GM18502 (cell line): ENCODE data around the gene C12orf42.
"Not testable (repeated sequence)": the region's sequence is repeated elsewhere in the genome, so short reads cannot be mapped to it uniquely, and the experiment has no call there.

Source experiments
- ATAC-seq: cut with Tn5 transposase; IDR thresholded peaks from one replicate; pipeline ENCODE4 v1.9.1; 2021; ENCODE audit warnings: mild to moderate bottlenecking; ENCODE audit not compliant: unreplicated experiment, poor library complexity

The C12orf42 gene

GRCh38 chr12:103431387-103431786 lies 64.4 kb downstream of the C12orf42 start:
- ATAC-seq: no peak

DNA sequence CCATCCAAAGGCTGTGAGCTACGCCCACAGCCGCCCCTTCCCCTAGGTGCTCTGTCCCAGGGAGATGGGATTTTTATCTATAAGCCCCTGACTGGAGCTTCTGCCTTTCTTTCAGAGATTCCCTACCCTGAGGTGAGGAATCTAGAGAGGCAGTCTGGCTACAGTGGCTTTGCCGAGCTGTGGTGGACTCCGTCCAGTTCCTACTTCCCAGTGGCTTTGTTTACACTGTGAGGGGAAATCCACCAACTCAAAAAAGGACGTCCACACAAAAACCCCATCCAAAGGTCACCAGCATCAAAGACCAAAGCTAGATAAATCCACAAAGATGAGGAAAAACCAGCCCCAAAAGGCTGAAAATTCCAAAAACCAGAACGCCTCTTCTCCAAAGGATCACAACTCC lies 70.1 kb downstream of the C12orf42 start:
- ATAC-seq: not testable (repeated sequence)

DNA sequence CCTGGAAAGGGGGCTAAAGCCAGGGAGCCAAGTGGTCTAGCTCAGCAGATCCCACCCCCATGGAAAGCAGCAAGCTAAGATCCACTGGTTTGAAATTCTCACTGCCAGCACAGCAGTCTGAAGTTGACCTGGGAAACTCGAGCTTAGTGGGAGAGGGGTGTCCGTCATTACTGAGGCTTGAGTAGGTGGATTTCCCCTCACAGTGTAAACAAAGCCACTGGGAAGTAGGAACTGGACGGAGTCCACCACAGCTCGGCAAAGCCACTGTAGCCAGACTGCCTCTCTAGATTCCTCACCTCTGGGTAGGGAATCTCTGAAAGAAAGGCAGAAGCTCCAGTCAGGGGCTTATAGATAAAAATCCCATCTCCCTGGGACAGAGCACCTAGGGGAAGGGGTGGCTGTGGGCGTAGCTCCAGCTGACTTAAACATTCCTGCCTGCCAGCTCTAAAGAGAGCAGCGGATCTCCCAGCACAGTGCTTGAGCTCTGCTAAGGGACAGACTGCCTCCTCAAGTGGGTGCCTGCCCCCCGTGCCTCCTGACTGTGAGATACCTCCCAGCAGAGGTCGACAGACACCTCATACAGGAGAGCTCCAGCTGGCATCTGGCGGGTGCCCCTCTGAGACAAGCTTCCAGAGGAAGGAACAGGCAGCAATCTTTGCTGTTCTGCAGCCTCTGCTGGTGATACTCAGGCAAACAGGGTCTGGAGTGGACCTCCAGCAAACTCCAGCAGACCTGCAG lies 70.8 kb downstream of the C12orf42 start:
- not testable (repeated sequence) for ATAC-seq

GRCh38 chr12:103423516-103423910 lies 72.3 kb downstream of the C12orf42 start:
- no peak for ATAC-seq

GRCh38 chr12:103422746-103423515 lies 72.8 kb downstream of the C12orf42 start:
- no peak for ATAC-seq

DNA sequence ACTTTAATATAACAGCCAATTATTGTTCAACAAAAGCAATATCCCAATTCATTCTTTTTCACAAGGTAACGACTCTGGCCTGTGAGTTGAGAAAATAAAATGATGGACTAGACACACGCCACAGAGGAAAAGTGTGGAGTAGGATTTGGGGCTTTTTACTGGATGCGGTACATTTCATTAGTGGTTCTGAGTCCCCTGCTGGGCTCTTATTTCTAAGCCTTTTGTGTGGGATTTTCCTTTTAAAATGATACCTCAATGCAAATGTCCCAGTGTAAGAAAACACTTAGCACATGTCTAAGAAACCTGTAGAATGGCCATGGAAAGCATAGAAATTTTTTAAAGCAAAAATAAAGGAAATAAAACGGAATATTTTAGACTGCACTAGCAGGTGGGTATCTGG lies 73.4 kb downstream of the C12orf42 start:
- ATAC-seq: no peak

DNA sequence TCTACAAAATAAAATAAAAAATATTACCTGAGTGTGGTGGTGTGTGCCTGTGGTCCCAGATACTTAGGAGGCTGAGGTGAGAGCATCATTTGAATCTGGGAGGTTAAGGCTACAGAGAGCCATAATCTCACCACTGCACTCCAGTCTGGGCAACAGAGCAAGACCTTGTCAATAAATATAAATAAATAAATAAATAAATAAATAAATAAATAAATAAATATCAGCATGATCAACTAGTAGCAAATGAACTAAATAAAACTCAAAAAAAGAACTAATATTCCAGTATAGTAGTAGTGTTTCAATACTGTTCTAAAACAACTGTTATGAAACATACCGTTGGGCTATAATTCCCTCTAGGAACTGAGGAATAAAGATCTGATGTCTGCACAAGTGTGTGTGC lies 74.4 kb downstream of the C12orf42 start:
- ATAC-seq: no peak

DNA sequence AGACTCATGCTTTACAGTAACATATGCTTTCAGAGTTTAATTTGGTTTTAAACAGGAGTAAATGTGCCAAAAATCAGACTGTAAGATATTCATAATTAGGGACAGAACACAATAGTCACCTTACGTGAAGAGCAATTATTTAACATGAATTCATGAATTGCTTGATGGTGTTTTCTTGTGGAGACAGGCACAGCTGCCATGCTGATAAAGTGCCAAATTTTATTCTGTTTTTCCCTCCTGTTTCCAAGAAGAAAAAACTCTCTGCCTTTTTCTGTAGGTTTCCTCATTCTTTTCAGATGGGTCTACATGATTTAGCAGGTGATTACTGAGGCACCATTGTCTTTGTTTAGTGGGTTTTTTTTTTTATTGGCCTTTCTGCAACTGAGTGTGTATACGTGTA lies 80.1 kb downstream of the C12orf42 start:
- ATAC-seq: no peak

DNA sequence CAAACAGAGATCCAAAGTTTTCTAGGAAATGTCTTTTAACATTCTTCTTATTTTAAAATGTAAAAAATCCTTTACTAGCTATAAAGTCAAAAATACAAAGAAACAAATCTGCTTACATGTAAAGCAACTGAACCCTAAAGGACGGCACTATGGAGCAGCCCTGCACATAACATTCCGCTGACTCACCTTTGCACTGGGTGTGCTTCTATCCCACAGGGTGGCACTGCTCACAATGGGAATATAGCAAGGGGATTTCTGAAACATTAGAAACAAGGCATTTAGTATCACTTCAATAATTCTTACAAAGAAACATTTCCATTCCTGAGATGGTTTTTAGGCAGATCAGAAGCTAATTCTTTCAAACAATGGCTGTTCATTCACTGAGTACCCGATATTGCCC lies 94.3 kb downstream of the C12orf42 start:
- ATAC-seq: no peak

GRCh38 chr12:103399986-103400385 lies 95.8 kb downstream of the C12orf42 start:
- ATAC-seq: no peak

- ATAC-seq: no peak
Observed at GRCh38 chr12:103397536-103397935, 98.2 kb downstream of the C12orf42 start.

- ATAC-seq: peak; percentile 92
Observed at GRCh38 chr12:103392722-103393121, 103.0 kb downstream of the C12orf42 start.

GRCh38 chr12:103391103-103391502 lies 104.7 kb downstream of the C12orf42 start:
- no peak for ATAC-seq

GRCh38 chr12:103387385-103387784 lies 108.4 kb downstream of the C12orf42 start:
- no peak for ATAC-seq

DNA sequence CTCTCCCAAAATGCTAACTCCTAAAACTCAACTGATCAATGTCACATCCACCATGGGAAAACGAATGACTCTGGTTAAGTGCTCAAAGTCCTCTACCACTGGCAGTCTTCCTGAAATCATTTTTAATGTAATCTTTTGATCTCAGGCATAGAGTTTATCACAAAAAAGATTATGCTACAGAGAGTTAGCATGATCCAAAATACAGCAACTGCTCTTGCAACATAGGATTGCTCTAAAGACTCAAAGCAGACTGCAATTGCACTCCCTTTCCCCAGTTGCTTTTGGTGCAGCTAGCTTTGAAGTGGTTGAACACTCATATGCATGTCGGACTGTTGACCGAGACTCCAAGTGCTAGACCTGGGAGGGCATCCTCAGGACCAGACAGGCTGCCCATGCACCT lies 109.3 kb downstream of the C12orf42 start:
- no peak for ATAC-seq

GRCh38 chr12:103382736-103383346 lies 112.9 kb downstream of the C12orf42 start:
- no peak for ATAC-seq

GRCh38 chr12:103382119-103382518 lies 113.6 kb downstream of the C12orf42 start:
- no peak for ATAC-seq

DNA sequence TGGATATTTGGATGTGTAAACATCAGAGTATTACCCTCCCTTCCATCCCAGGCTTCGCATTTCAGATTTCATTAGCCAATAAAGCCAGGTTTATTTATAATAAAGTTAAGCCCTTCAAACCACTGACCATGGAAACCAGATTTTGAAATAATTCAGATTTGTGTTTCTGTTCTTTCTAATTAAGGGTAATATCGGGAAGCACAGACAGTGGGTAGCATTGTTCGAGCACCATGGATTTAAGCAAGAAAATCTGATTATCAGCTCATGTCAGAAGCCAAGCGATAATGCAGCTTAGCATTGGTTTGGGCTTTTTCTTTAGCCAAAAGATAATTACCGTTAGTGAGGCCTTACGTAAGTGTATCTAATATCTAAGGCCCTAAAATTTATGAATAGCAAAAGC lies 116.1 kb downstream of the C12orf42 start:
- ATAC-seq: no peak

- no peak for ATAC-seq
Observed at GRCh38 chr12:103373088-103373523, 122.7 kb downstream of the C12orf42 start.

GRCh38 chr12:103369929-103370328 lies 125.8 kb downstream of the C12orf42 start:
- peak; percentile 82 for ATAC-seq

- no peak for ATAC-seq
Observed at GRCh38 chr12:103368167-103368566, 127.6 kb downstream of the C12orf42 start.
